ENCODE data around the gene TTC12. TPM values are rescaled to one million over a fixed set of nuclear protein-coding genes. Genes with fewer than 3 reads are reported as not detected.

The TTC12 gene
- total and polyA plus RNA-seq, 2 of the 8 experiments (the other 6 are each of a cell fraction or from before 2014, with no cell fraction given): 4.7 to 9.0 TPM

DNA sequence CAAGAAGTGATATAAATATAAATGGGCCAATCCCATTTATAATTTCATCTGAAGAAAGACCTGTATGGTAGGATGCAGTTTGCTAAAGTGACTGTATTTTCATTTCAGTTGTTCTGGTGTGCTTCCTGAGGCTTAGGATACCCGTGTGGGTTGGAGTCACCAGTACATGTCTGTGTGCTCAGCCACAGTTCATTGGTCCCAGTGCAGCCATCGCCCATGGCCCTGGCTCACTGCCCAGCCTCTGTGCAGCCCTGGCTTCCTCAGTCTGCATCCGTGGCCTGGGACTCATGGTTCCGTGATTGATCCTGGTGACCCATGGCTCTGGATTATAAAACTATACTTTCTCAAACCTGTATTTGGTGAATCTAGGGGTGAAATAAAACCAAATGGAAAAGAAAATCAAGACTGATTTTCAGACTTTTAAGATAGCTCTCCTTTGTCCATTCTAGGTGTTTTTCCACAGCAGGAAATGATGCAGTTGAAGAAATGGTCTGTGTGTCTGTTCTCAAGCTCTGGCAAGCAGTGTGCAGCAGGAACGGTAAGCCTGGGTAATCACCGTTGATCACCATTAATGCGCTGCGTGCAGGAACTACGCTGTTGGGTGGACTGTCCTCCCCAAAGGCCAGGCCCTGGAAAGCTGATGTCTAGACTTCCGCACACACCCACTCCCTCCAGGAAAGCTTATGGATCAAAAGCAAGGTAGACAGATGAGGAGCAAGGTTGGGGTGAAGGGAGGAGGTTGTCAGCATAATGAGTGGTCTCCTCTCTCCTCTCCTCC is 27.2 kb downstream of the TTC12 start:
- H2BK15ac ChIP-seq (ENCODE audit: low read length): no peak overlapping the region
- ChIA-PET CTCF (ENCODE audit: partially characterized antibody) (interaction anchor here (0.6 to 2.0 kb wide), 7 partner anchors 9 to 385 kb away, joined by 3 to 7 read pairs (median 3); no protein-coding TSS in a partner anchor), POLR2A (ENCODE audit: partially characterized antibody) (no interaction called here)
- H3K23me2 ChIP-seq (ENCODE audit: low read depth, low read length): no peaks in the 10 kb centered on the region; the same call in 1 of the 2 replicates
- no peak overlapping the region for H2BK12ac ChIP-seq (ENCODE audit: low read depth, low read length)
- FAIRE-seq (no peak), DNase-seq (ENCODE audit: low read depth in 1 of 2, low spot score in 2 of 2) (no peak)
- H3K4me2 ChIP-seq (ENCODE audit: insufficient read depth in 1 of 2, low read depth in 2 of 2, low read length in 2 of 2): no peak overlapping the region
- no peak overlapping the region for H2BK20ac ChIP-seq (ENCODE audit: low read length)
- H2AK5ac ChIP-seq (ENCODE audit: low read depth, low read length): no peak overlapping the region
- H3K4me1 ChIP-seq (replicated peaks in 1 of 4; ENCODE audit: control insufficient read depth in 3 of 4, insufficient read depth in 4 of 4, low read length in 3 of 4): no peaks in the 10 kb centered on the region
- H3K9me3 ChIP-seq (ENCODE audit: insufficient read depth in 2 of 2, low read depth in 1 of 2, low read length in 1 of 2): no peaks in the 10 kb centered on the region
- no peak overlapping the region for H3K4me3 ChIP-seq (ENCODE audit: extremely low read depth in 1 of 4, insufficient read depth in 2 of 4, low read depth in 3 of 4, low read length in 4 of 4)
- H2BK120ac ChIP-seq (replicated peaks; ENCODE audit: low read depth, low read length): no peak overlapping the region
- H3K18ac ChIP-seq (ENCODE audit: extremely low read depth, low read length): no peak overlapping the region
- H2AFZ ChIP-seq (ENCODE audit: low read length): no peak overlapping the region
- WGBS, 2 experiments (ENCODE audit: extremely low coverage in 1 of 2, insufficient coverage in 1 of 2, insufficient read length in 1 of 2, insufficient replicate concordance in 2 of 2, low coverage in 1 of 2, low lambda C conversion rate in 2 of 2, missing lambda C conversion rate in 1 of 2): 90% methylated on average over 10 of the region's 10 CpGs; no CpG with 5 or more reads in 1 of the 2 experiments
- H3K36me3 ChIP-seq (ENCODE audit: control insufficient read depth in 2 of 4, insufficient read depth in 4 of 4, low read length in 3 of 4): peaks cover 0 to 7% (median 1%) of the 10 kb centered on the region in 4 experiments; a peak in 2 of 8 replicates
- H3K23ac ChIP-seq (ENCODE audit: insufficient read length): no peak overlapping the region
- no peaks in the 10 kb centered on the region for H3K79me1 ChIP-seq (ENCODE audit: low read depth, low read length)
- no peak overlapping the region for H2BK5ac ChIP-seq (ENCODE audit: low read depth, low read length)
- no peak overlapping the region; the same call in 1 of the 2 replicates for H4K8ac ChIP-seq (ENCODE audit: extremely low read depth, insufficient read depth, low read length)
- H3K27me3 ChIP-seq (replicated peaks in 1 of 4; ENCODE audit: control insufficient read depth in 3 of 4, extremely low read depth in 1 of 4, insufficient read depth in 3 of 4, low read length in 3 of 4): no peaks in the 10 kb centered on the region
- no peak overlapping the region for H4K91ac ChIP-seq (replicated peaks; ENCODE audit: insufficient read length, low read length)
- H3K14ac ChIP-seq (ENCODE audit: insufficient read length): no peak overlapping the region
- no peaks in the 10 kb centered on the region for H3K79me2 ChIP-seq (ENCODE audit: control insufficient read depth in 1 of 2, insufficient read depth in 2 of 2, low read length in 2 of 2)
- H3K27ac ChIP-seq (ENCODE audit: low read depth, low read length): no peak overlapping the region
- H3K56ac ChIP-seq (replicated peaks; ENCODE audit: insufficient read length, low read depth, low read length): no peak overlapping the region
- no peak overlapping the region for H3K4ac ChIP-seq (replicated peaks; ENCODE audit: insufficient read length, low read depth, low read length)
- TF ChIP-seq SUZ12 (IDR thresholded peaks at IDR 0.05; ENCODE audit: low read length) (no peak), POU5F1 (IDR thresholded peaks at IDR 0.05; ENCODE audit: low read depth, low read length) (no peak), SIX5 (IDR thresholded peaks at IDR 0.05; ENCODE audit: low read depth, low read length) (no peak), SRF (IDR thresholded peaks at IDR 0.05; ENCODE audit: low read depth, low read length) (no peak), CTBP2 (IDR thresholded peaks at IDR 0.05; ENCODE audit: borderline replicate concordance, insufficient read depth, insufficient read length, low read length) (no peak), FOSL1 (IDR thresholded peaks at IDR 0.05; ENCODE audit: insufficient read depth, low read depth, low read length) (no peak), RBBP5 (IDR thresholded peaks at IDR 0.05; ENCODE audit: borderline replicate concordance, low read depth, low read length) (no peak), CHD2 (IDR thresholded peaks at IDR 0.05; ENCODE audit: low read length) (no peak)
- TF ChIP-seq, protein P1, sequence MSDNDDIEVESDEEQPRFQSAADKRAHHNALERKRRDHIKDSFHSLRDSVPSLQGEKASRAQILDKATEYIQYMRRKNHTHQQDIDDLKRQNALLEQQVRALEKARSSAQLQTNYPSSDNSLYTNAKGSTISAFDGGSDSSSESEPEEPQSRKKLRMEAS (IDR thresholded peaks at IDR 0.05): no peak
- H3K9ac ChIP-seq (replicated peaks in 1 of 4; ENCODE audit: extremely low read depth in 1 of 4, low read depth in 3 of 4, low read length in 3 of 4): no peak overlapping the region
- H4K20me1 ChIP-seq (replicated peaks in 1 of 2; ENCODE audit: control insufficient read depth in 1 of 2, insufficient read depth in 2 of 2, low read length in 2 of 2): peaks cover 0 to 1% of the 10 kb centered on the region in 2 experiments
- no peak overlapping the region for H4K5ac ChIP-seq (ENCODE audit: insufficient read length, low read depth, low read length)
